IMR-90 (cell line): ENCODE measurements around the gene TLX1.

ENCODE experiments used
- CEBPB ChIP-seq: IDR thresholded peaks from 2 replicates; pipeline ENCODE4 v1.6.1; 2012; ENCODE audit warnings: low read depth, low read length, improper control_type of control experiment
- MAFK ChIP-seq: IDR thresholded peaks from 2 replicates; pipeline ENCODE4 v1.6.1; 2012; ENCODE audit warnings: low read depth, low read length, improper control_type of control experiment
- RFX5 ChIP-seq: IDR thresholded peaks from 2 replicates; pipeline ENCODE4 v1.8.0; 2012; ENCODE audit warnings: low read depth, mild to moderate bottlenecking, low read length, moderate library complexity
- TF ChIP-seq, protein P1 (sequence below): conservative IDR thresholded peaks from 2 replicates; pipeline ENCODE4 v1.5.1; 2012; ENCODE audit warnings: mild to moderate bottlenecking, low read depth, low read length, improper control_type of control experiment

- TF ChIP-seq, protein P1, sequence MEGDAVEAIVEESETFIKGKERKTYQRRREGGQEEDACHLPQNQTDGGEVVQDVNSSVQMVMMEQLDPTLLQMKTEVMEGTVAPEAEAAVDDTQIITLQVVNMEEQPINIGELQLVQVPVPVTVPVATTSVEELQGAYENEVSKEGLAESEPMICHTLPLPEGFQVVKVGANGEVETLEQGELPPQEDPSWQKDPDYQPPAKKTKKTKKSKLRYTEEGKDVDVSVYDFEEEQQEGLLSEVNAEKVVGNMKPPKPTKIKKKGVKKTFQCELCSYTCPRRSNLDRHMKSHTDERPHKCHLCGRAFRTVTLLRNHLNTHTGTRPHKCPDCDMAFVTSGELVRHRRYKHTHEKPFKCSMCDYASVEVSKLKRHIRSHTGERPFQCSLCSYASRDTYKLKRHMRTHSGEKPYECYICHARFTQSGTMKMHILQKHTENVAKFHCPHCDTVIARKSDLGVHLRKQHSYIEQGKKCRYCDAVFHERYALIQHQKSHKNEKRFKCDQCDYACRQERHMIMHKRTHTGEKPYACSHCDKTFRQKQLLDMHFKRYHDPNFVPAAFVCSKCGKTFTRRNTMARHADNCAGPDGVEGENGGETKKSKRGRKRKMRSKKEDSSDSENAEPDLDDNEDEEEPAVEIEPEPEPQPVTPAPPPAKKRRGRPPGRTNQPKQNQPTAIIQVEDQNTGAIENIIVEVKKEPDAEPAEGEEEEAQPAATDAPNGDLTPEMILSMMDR: no peak
- TF ChIP-seq RFX5 (no peak), CEBPB (no peak), MAFK (no peak)
Measured at GRCh38 chr10:101146392-101147251, 15.5 kb downstream of the TLX1 start.
